H9 (cell line): ENCODE measurements around the gene MEN1. TPM values are rescaled to one million over a fixed set of nuclear protein-coding genes. Genes with fewer than 3 reads are reported as not detected.

Source experiments
- DNase-seq: peaks from one replicate; pipeline ENCODE4 v3.0.0-alpha.2; 2017
- H2AFZ ChIP-seq: one replicate; pipeline ENCODE4 v1.6.1; 2013; ENCODE audit warnings: mild to moderate bottlenecking, low read length, control low read depth, moderate library complexity
- H2AK5ac ChIP-seq: 2 replicates; pipeline ENCODE4 v1.6.1; 2013; ENCODE audit warnings: low read length, control low read depth, mixed read lengths; ENCODE audit not compliant: insufficient read length
- H2BK120ac ChIP-seq: one replicate; pipeline ENCODE4 v1.6.1; 2013; ENCODE audit warnings: low read depth, mild to moderate bottlenecking, low read length, control low read depth, inconsistent platforms; ENCODE audit not compliant: poor library complexity, severe bottlenecking
- H2BK12ac ChIP-seq: 2 replicates; pipeline ENCODE4 v1.6.1; 2013; ENCODE audit warnings: low read length, control low read depth, mixed read lengths, low read depth; ENCODE audit not compliant: insufficient read length
- H2BK15ac ChIP-seq: 2 replicates; pipeline ENCODE4 v1.6.1; 2013; ENCODE audit warnings: low read depth, low read length, control low read depth
- H2BK20ac ChIP-seq: one replicate; pipeline ENCODE4 v1.6.1; 2013; ENCODE audit warnings: low read depth, mild to moderate bottlenecking, low read length, control low read depth, inconsistent platforms; ENCODE audit not compliant: poor library complexity, severe bottlenecking
- H2BK5ac ChIP-seq: 2 replicates; pipeline ENCODE4 v1.6.1; 2013; ENCODE audit warnings: low read length, control low read depth, mixed read lengths; ENCODE audit not compliant: insufficient read length
- H3K14ac ChIP-seq: 2 replicates; pipeline ENCODE4 v1.6.1; 2013; ENCODE audit warnings: low read length, control low read depth; ENCODE audit not compliant: insufficient read depth
- H3K18ac ChIP-seq: 2 replicates; pipeline ENCODE4 v1.6.1; 2013; ENCODE audit warnings: low read depth, mild to moderate bottlenecking, mixed read lengths, low read length, control low read depth; ENCODE audit not compliant: insufficient read length
- H3K23ac ChIP-seq: 2 replicates; pipeline ENCODE4 v1.6.1; 2013; ENCODE audit warnings: low read length, control low read depth, mixed read lengths, low read depth; ENCODE audit not compliant: insufficient read length
- H3K23me2 ChIP-seq: 2 replicates; pipeline ENCODE4 v1.6.1; 2013; ENCODE audit warnings: low read depth, mild to moderate bottlenecking, mixed read lengths, low read length, control low read depth; ENCODE audit not compliant: insufficient read length, poor library complexity, severe bottlenecking
- H3K27ac ChIP-seq: 2 replicates; pipeline ENCODE4 v1.5.1; 2013; ENCODE audit warnings: low read length, control low read depth, mixed read lengths, low read depth; ENCODE audit not compliant: insufficient read length
- H3K27me3 ChIP-seq: 2 replicates; pipeline ENCODE4 v1.6.1; 2013; ENCODE audit warnings: low read length, control low read depth, inconsistent platforms; ENCODE audit not compliant: insufficient read depth
- H3K4ac ChIP-seq: 2 replicates; pipeline ENCODE4 v1.6.1; 2013; ENCODE audit warnings: low read depth, mild to moderate bottlenecking, control low read depth, inconsistent platforms, low read length, moderate library complexity
- H3K4me1 ChIP-seq: 2 replicates; pipeline ENCODE4 v1.6.1; 2013; ENCODE audit warnings: low read length, control low read depth, inconsistent platforms; ENCODE audit not compliant: insufficient read depth
- H3K4me2 ChIP-seq: 2 replicates; pipeline ENCODE4 v1.6.1; 2013; ENCODE audit warnings: low read length, control low read depth, mixed read lengths; ENCODE audit not compliant: insufficient read length, insufficient read depth
- H3K56ac ChIP-seq: 2 replicates; pipeline ENCODE4 v1.6.1; 2013; ENCODE audit warnings: low read depth, mild to moderate bottlenecking, mixed read lengths, low read length, control low read depth; ENCODE audit not compliant: insufficient read length
- H3K79me1 ChIP-seq: 2 replicates; pipeline ENCODE4 v1.6.1; 2013; ENCODE audit warnings: low read depth, mild to moderate bottlenecking, moderate library complexity, low read length, control low read depth, inconsistent platforms; ENCODE audit not compliant: insufficient read depth, poor library complexity, severe bottlenecking
- H3K79me2 ChIP-seq: 2 replicates; pipeline ENCODE4 v1.6.1; 2013; ENCODE audit warnings: low read length, control low read depth, inconsistent platforms; ENCODE audit not compliant: insufficient read depth
- H3K9ac ChIP-seq: 2 replicates; pipeline ENCODE4 v1.6.1; 2013; ENCODE audit warnings: low read length, control low read depth, mixed read lengths; ENCODE audit not compliant: insufficient read length; ENCODE audit errors: extremely low read depth
- H3K9me3 ChIP-seq: one replicate; pipeline ENCODE4 v1.6.1; 2013; ENCODE audit warnings: low read depth, low read length, inconsistent platforms; ENCODE audit not compliant: control insufficient read depth
- H3T11ph ChIP-seq: one replicate; pipeline ENCODE4 v1.6.1; 2013; ENCODE audit warnings: mild to moderate bottlenecking, low read length, control low read depth, inconsistent platforms
- H4K20me1 ChIP-seq: one replicate; pipeline ENCODE4 v1.6.1; 2013; ENCODE audit not compliant: control insufficient read depth, insufficient read length, insufficient read depth
- H4K5ac ChIP-seq: 2 replicates; pipeline ENCODE4 v1.6.1; 2013; ENCODE audit warnings: low read depth, mild to moderate bottlenecking, mixed read lengths, low read length, control low read depth; ENCODE audit not compliant: insufficient read length
- H4K8ac ChIP-seq: replicated peaks from 2 replicates; pipeline ENCODE4 v1.6.1; 2013; ENCODE audit warnings: low read length, control low read depth, mixed read lengths, low read depth; ENCODE audit not compliant: insufficient read length
- H4K91ac ChIP-seq: 2 replicates; pipeline ENCODE4 v1.6.1; 2013; ENCODE audit warnings: low read depth, mild to moderate bottlenecking, moderate library complexity, mixed read lengths, low read length, control low read depth; ENCODE audit not compliant: insufficient read length
- H3K27ac Mint-ChIP-seq, 3 experiments: 2 replicates in 2 of 3; 3 replicates in 1 of 3; pipeline ENCODE4 v1.8.0; 2020 to 2021; ENCODE audit warnings: mixed read lengths in 3 of 3, mild to moderate bottlenecking in 1 of 3, moderate library complexity in 1 of 3
- H3K27me3 Mint-ChIP-seq: 2 replicates; pipeline ENCODE4 v1.8.0; 2021; ENCODE audit warnings: low read depth, mild to moderate bottlenecking, moderate library complexity, mixed read lengths
- H3K36me3 Mint-ChIP-seq, 3 experiments: 2 replicates in 2 of 3; 3 replicates in 1 of 3; pipeline ENCODE4 v1.8.0; 2020 to 2021; ENCODE audit warnings: low read depth in 3 of 3, mixed read lengths in 3 of 3; ENCODE audit not compliant: insufficient read depth in 1 of 3
- H3K4me1 Mint-ChIP-seq, 2 experiments: 2 replicates each; pipeline ENCODE4 v1.8.0; 2020; ENCODE audit warnings: mixed read lengths in 2 of 2
- H3K4me3 Mint-ChIP-seq, 2 experiments: 2 replicates in 1 of 2; 3 replicates in 1 of 2; pipeline ENCODE4 v1.8.0; 2020 to 2021; ENCODE audit warnings: mild to moderate bottlenecking in 2 of 2, mixed read lengths in 2 of 2, moderate library complexity in 1 of 2
- H3K9me3 Mint-ChIP-seq, 2 experiments: 2 replicates in 1 of 2; 3 replicates in 1 of 2; pipeline ENCODE4 v1.8.0; 2020; ENCODE audit warnings: mild to moderate bottlenecking in 2 of 2, mixed read lengths in 2 of 2, moderate library complexity in 1 of 2
- WGBS: extraction: QIAGEN DNeasy Blood & Tissue Kit; methylation state at CpG from one replicate; pipeline ENCODE4 v1.1.7; 2013; ENCODE audit warnings: missing lambda C conversion rate, low lambda C conversion rate, mixed read lengths; ENCODE audit not compliant: insufficient read length; ENCODE audit errors: extremely low coverage; 5-methylcytosine and 5-hydroxymethylcytosine counted together
- total RNA-seq: library from RNA; stranded (reverse); gene quantifications from 2 replicates; pipeline ENCODE4 v1.2.1, GENCODE V29; 2021
- TF ChIP-seq, protein P1 (sequence below): fragments of 200-600 bp; sonication (generic); conservative IDR thresholded peaks from 3 replicates; pipeline ENCODE4 v1.8.0; 2021; ENCODE audit warnings: antibody characterized with exemption, mild to moderate bottlenecking

Gene MEN1
- total RNA-seq, 1 experiment from 2014 or later = 49.9 TPM

DNA sequence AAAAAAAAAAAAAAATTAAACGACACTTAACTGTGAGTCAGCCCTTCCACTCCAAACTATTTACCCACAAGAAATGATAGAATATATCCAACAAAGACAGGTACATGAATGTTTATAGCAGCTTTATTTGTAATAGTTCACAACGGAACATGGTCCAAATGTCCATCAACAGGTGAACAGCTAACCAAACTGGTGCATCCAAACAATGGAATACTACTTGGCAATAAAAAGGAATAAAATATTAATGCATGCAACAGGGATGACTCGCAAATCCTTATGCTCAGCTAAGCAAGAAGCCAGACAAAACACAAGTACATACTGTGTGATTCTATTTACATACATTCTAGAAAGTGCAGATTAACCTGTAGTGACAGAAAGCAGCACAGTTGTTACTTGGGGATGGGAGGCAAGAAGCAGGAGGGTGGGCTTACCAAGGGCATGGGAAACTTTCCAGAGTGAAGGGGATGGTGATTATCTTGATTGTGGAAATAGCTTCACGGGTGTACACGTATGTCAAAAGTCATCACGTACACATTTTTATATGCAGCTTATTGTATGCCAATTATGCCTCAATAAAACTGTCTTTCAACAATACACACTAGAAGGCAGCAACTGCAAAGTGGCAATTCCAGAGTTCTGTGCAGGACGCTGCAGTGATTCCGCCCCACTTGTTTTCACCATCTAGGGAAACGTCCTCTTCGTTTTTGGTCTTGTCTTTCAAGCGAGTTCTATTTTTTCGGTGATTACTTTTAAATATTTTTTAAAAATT lies 25.4 kb downstream of the MEN1 start:
- no peak overlapping the region for H3K23ac ChIP-seq
- H3K27me3 ChIP-seq = no peaks in the 10 kb centered on the region
- no peaks in the 10 kb centered on the region for H3K9me3 ChIP-seq
- no peak overlapping the region for H3K14ac ChIP-seq
- no peak overlapping the region for H3K56ac ChIP-seq
- H3K23me2 ChIP-seq = no peaks in the 10 kb centered on the region
- no CpG with 5 or more reads among the region's 12 CpGs for WGBS
- H2BK12ac ChIP-seq = no peak overlapping the region
- H3K9ac ChIP-seq = no peak overlapping the region
- H3K4ac ChIP-seq = no peak overlapping the region
- no peak overlapping the region for H4K91ac ChIP-seq
- no peak overlapping the region for H2AK5ac ChIP-seq
- H2BK120ac ChIP-seq = no peak overlapping the region
- H4K5ac ChIP-seq = no peak overlapping the region
- no peak overlapping the region for H2BK5ac ChIP-seq
- no peak overlapping the region for H3K18ac ChIP-seq
- H3K9me3 Mint-ChIP-seq = no peaks in the 10 kb centered on the region
- H3K4me3 Mint-ChIP-seq = no peak overlapping the region
- H3K36me3 Mint-ChIP-seq = peaks cover 0 to 4% (median under 1%) of the 10 kb centered on the region in 3 experiments; a peak in 2 of 7 replicates
- no peaks in the 10 kb centered on the region for H3K79me2 ChIP-seq
- no peak overlapping the region for H3K27ac Mint-ChIP-seq
- H2AFZ ChIP-seq = no peak overlapping the region
- no peaks in the 10 kb centered on the region for H3K27me3 Mint-ChIP-seq
- no peak for DNase-seq
- H3K4me2 ChIP-seq = no peak overlapping the region
- H2BK15ac ChIP-seq = no peak overlapping the region
- TF ChIP-seq, protein P1, sequence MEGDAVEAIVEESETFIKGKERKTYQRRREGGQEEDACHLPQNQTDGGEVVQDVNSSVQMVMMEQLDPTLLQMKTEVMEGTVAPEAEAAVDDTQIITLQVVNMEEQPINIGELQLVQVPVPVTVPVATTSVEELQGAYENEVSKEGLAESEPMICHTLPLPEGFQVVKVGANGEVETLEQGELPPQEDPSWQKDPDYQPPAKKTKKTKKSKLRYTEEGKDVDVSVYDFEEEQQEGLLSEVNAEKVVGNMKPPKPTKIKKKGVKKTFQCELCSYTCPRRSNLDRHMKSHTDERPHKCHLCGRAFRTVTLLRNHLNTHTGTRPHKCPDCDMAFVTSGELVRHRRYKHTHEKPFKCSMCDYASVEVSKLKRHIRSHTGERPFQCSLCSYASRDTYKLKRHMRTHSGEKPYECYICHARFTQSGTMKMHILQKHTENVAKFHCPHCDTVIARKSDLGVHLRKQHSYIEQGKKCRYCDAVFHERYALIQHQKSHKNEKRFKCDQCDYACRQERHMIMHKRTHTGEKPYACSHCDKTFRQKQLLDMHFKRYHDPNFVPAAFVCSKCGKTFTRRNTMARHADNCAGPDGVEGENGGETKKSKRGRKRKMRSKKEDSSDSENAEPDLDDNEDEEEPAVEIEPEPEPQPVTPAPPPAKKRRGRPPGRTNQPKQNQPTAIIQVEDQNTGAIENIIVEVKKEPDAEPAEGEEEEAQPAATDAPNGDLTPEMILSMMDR = no peak
- no peaks in the 10 kb centered on the region for H3K4me1 ChIP-seq
- H2BK20ac ChIP-seq = no peak overlapping the region
- no peaks in the 10 kb centered on the region for H4K20me1 ChIP-seq
- H4K8ac ChIP-seq = no peak overlapping the region
- no peaks in the 10 kb centered on the region for H3K79me1 ChIP-seq
- H3K4me1 Mint-ChIP-seq = peaks cover 4 to 5% of the 10 kb centered on the region in 2 experiments; a peak in 2 of 4 replicates
- no peak overlapping the region for H3K27ac ChIP-seq
- H3T11ph ChIP-seq = no peak overlapping the region
